Thoracic aorta (tissue), 2 donors: ENCODE measurements around the gene SMIM1. TPM values are rescaled to one million over a fixed set of nuclear protein-coding genes. Genes with fewer than 3 reads are reported as not detected.

Experiments used
- ATAC-seq: fragments of 150-250 bp; one replicate; pipeline ENCODE4 v1.8.0; 2017; ENCODE audit warnings: low read depth; ENCODE audit not compliant: insufficient number of reproducible peaks, low FRiP score
- DNase-seq: peaks from one replicate; pipeline ENCODE4 v3.0.0-alpha.2; 2020; ENCODE audit warnings: low spot score
- H3K27ac ChIP-seq, 2 donors: fragments of 200-600 bp; sonication (generic); 1 replicate in 1 of 2; 2 replicates in 1 of 2; pipeline ENCODE4 v1.5.1; 2016; ENCODE audit warnings: mild to moderate bottlenecking in 2 of 2, moderate library complexity in 2 of 2
- H3K27me3 ChIP-seq: fragments of 200-600 bp; sonication (generic); replicated peaks from 2 replicates; pipeline ENCODE4 v1.6.0; 2016; ENCODE audit warnings: mild to moderate bottlenecking; ENCODE audit not compliant: insufficient read depth
- H3K36me3 ChIP-seq: fragments of 200-600 bp; sonication (generic); one replicate; pipeline ENCODE4 v1.5.1; 2016
- H3K4me1 ChIP-seq, 2 donors: fragments of 200-600 bp; sonication (generic); 1 replicate in 1 of 2; 2 replicates in 1 of 2; pipeline versions ENCODE4 v1.5.1 to v1.6.0; 2016; ENCODE audit warnings: low read depth in 2 of 2, mild to moderate bottlenecking in 1 of 2; ENCODE audit not compliant: control insufficient read depth in 1 of 2
- H3K4me3 ChIP-seq: fragments of 200-600 bp; sonication (generic); 2 replicates; pipeline ENCODE4 v1.5.1; 2016; ENCODE audit warnings: mild to moderate bottlenecking
- H3K9me3 ChIP-seq: fragments of 200-600 bp; sonication (generic); 2 replicates; pipeline ENCODE4 v1.5.1; 2016
- total RNA-seq, 2 donors: library from RNA; depleted of rRNA; stranded (reverse); fragments of >200 nt; gene quantifications; one replicate each; pipeline versions ENCODE4 v1.1.0 to v1.2.3, GENCODE V29; 2016
- TF ChIP-seq, protein P1 (sequence below): fragments of 200-600 bp; sonication (generic); IDR thresholded peaks from one replicate; pipeline ENCODE4 v1.5.1; 2019; ENCODE audit warnings: antibody characterized with exemption

The SMIM1 gene
- total RNA-seq, 2 donors from 2014 or later, result 2.6 to 4.6 TPM

GRCh38 chr1:3740042-3740441 is 32.5 kb upstream of the SMIM1 start:
- no peaks in the 10 kb centered on the region for H3K9me3 ChIP-seq
- peaks cover 22% of the 10 kb centered on the region for H3K36me3 ChIP-seq
- ATAC-seq (no peak), DNase-seq (no peak)
- no peak overlapping the region for H3K4me3 ChIP-seq
- no peak overlapping the region for H3K27ac ChIP-seq
- TF ChIP-seq, protein P1, sequence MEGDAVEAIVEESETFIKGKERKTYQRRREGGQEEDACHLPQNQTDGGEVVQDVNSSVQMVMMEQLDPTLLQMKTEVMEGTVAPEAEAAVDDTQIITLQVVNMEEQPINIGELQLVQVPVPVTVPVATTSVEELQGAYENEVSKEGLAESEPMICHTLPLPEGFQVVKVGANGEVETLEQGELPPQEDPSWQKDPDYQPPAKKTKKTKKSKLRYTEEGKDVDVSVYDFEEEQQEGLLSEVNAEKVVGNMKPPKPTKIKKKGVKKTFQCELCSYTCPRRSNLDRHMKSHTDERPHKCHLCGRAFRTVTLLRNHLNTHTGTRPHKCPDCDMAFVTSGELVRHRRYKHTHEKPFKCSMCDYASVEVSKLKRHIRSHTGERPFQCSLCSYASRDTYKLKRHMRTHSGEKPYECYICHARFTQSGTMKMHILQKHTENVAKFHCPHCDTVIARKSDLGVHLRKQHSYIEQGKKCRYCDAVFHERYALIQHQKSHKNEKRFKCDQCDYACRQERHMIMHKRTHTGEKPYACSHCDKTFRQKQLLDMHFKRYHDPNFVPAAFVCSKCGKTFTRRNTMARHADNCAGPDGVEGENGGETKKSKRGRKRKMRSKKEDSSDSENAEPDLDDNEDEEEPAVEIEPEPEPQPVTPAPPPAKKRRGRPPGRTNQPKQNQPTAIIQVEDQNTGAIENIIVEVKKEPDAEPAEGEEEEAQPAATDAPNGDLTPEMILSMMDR, result no peak
- peaks cover 0 to 4% of the 10 kb centered on the region in 2 donors for H3K4me1 ChIP-seq
- no peaks in the 10 kb centered on the region for H3K27me3 ChIP-seq

DNA sequence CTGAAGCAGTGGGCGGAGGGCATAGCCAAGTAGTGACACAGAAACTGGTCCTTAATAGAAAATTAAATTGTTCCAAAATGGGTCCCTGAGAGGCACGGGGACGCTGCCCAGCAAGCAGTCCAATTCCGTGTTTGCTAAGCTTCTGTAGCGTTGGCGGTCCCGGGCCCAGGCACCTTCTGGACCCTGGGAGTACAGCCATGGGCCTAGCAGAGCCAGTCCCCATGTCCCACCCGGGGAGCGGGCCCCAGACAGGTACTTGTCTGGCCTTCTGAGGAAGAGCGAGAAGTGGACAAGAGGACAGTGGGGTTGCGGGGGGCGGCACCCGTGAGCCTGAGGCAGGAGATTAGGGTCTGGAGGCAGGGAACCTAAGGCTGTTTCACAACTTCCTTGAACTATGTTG is 31.8 kb upstream of the SMIM1 start:
- no peak for ATAC-seq
- peaks cover 22% of the 10 kb centered on the region for H3K36me3 ChIP-seq

GRCh38 chr1:3741566-3742438 is 30.7 kb upstream of the SMIM1 start:
- H3K36me3 ChIP-seq, result peaks cover 22% of the 10 kb centered on the region

More for the DNA sequence above, 31.8 kb upstream of the SMIM1 start:
- no peak for DNase-seq
- Histone ChIP-seq H3K27me3 (no peaks in the 10 kb centered on the region), H3K4me3 (no peak overlapping the region), H3K9me3 (no peaks in the 10 kb centered on the region), H3K4me1 (peaks cover 0 to 4% of the 10 kb centered on the region in 2 donors), H3K27ac (no peak overlapping the region)
- TF ChIP-seq, protein P1, result no peak

DNA sequence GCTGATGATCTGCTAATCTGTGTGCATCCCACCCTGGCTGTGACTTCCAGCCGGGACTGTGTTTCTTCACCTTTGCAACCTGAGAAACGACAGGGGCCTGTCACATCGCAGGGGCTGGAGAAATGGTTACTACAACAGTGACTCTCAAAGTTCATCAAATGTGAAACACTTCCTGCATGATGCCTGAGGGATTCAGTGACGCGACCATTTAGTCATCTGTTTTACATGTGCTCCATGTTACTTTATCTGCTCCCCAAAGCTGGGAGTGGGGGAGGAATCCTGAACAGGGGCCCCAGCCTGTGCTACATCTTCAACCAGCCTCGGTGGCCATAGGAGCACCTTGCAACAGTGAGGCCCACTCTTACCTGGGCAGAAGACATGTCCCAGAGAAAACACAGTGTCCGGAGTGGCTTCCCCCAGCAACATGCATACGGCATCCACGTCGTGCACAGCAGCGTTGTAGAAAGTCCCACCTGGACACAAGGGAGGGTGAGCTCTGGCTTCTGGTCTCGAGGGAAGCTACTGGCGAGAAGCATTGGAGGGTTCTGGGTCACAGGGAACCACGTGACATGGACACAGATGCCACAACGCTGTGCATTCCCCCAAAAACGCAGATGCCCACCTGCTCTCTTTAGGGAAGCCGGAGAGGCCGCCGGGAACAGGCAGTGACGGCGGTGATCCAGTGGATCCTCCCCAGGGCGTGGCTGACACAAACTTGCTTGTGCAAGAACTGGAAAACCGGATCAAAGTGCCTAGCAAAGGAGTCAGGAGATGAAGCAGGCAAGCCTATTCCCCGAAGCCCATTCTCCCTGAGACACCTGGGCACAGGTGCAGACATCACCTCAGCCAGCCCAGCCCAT is 29.9 kb upstream of the SMIM1 start:
- ATAC-seq, result no peak

More at GRCh38 chr1:3741566-3742438, 30.7 kb upstream of the SMIM1 start:
- ATAC-seq (no peak), DNase-seq (no peak)
- TF ChIP-seq, protein P1, result no peak
- Histone ChIP-seq H3K27ac (no peak overlapping the region), H3K4me1 (peaks cover 3 to 10% of the 10 kb centered on the region in 2 donors), H3K27me3 (no peaks in the 10 kb centered on the region), H3K4me3 (no peak overlapping the region), H3K9me3 (no peaks in the 10 kb centered on the region)

More for the DNA sequence above, 29.9 kb upstream of the SMIM1 start:
- peaks cover 5 to 13% of the 10 kb centered on the region in 2 donors for H3K4me1 ChIP-seq
- H3K4me3 ChIP-seq, result no peak overlapping the region
- H3K27me3 ChIP-seq, result no peaks in the 10 kb centered on the region
- DNase-seq, result no peak
- no peak overlapping the region for H3K27ac ChIP-seq
- H3K36me3 ChIP-seq, result peaks cover 22% of the 10 kb centered on the region
- no peaks in the 10 kb centered on the region for H3K9me3 ChIP-seq
- TF ChIP-seq, protein P1, result no peak
